ENCODE results near the gene ADD3.
A peak's percentile ranks its signal among the peaks of the same experiment; 100 is the strongest.
"Not testable (repeated sequence)": the region's sequence is repeated elsewhere in the genome, so short reads cannot be mapped to it uniquely, and the experiment has no call there.

The ADD3 gene

GRCh38 chr10:110109511-110109910 lies 101.7 kb downstream of the ADD3 start:
- ATAC-seq (ENCODE audit: low read depth) = no peak
- TF ChIP-seq CTCF (IDR thresholded peaks at IDR 0.05; ENCODE audit: poor library complexity, severe bottlenecking) = no peak
- no peaks in the 10 kb centered on the region for H3K4me1 ChIP-seq (ENCODE audit: insufficient read depth, poor library complexity, severe bottlenecking)
- no peaks in the 10 kb centered on the region for H3K36me3 ChIP-seq (ENCODE audit: low read depth)
- H3K9me3 ChIP-seq (ENCODE audit: severe bottlenecking) = no peaks in the 10 kb centered on the region
- H3K27ac ChIP-seq (ENCODE audit: poor library complexity, severe bottlenecking) = no peak overlapping the region
- no peak for DNase-seq (ENCODE audit: low spot score)
- H3K4me3 ChIP-seq (ENCODE audit: severe bottlenecking) = no peak overlapping the region
- no peaks in the 10 kb centered on the region for H3K27me3 ChIP-seq (ENCODE audit: insufficient read depth, poor library complexity, severe bottlenecking)

- no peaks in the 10 kb centered on the region for H3K36me3 ChIP-seq (ENCODE audit: low read depth)
- H3K4me1 ChIP-seq (ENCODE audit: insufficient read depth, poor library complexity, severe bottlenecking) = no peaks in the 10 kb centered on the region
- ATAC-seq (ENCODE audit: low read depth) (no peak), DNase-seq (ENCODE audit: low spot score) (no peak)
- H3K27ac ChIP-seq (ENCODE audit: poor library complexity, severe bottlenecking) = no peak overlapping the region
- H3K9me3 ChIP-seq (ENCODE audit: severe bottlenecking) = no peaks in the 10 kb centered on the region
- no peak overlapping the region for H3K4me3 ChIP-seq (ENCODE audit: severe bottlenecking)
- no peaks in the 10 kb centered on the region for H3K27me3 ChIP-seq (ENCODE audit: insufficient read depth, poor library complexity, severe bottlenecking)
- no peak for TF ChIP-seq CTCF (IDR thresholded peaks at IDR 0.05; ENCODE audit: poor library complexity, severe bottlenecking)
Measured at GRCh38 chr10:110110338-110110737, 102.6 kb downstream of the ADD3 start.

GRCh38 chr10:110113670-110114337 lies 106.0 kb downstream of the ADD3 start:
- TF ChIP-seq CTCF (IDR thresholded peaks at IDR 0.05; ENCODE audit: poor library complexity, severe bottlenecking) = no peak
- DNase-seq (ENCODE audit: low spot score) = no peak

DNA sequence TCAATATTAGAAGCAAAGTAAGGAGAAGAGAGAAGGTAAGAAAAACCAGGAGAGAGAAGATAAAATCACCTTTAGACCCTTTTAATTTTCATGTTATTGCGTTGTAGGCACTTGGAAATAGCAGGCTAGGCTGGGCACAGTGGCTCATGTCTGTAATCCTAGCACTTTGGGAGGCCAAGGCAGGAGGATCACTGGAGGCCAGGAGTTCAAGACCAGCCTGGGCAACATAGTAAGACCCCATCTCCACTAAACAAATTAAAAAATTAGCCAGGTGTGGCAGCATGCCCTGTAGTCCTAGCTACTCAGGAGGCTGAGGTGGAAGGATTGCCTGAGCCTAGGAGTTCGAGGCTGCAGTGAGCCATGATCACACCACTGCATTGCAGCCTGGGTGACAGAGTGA lies 106.9 kb downstream of the ADD3 start:
- DNase-seq (ENCODE audit: low spot score); ATAC-seq (ENCODE audit: low read depth); H3K36me3 ChIP-seq (ENCODE audit: low read depth); H3K27ac ChIP-seq (ENCODE audit: poor library complexity, severe bottlenecking); H3K9me3 ChIP-seq (ENCODE audit: severe bottlenecking); H3K27me3 ChIP-seq (ENCODE audit: insufficient read depth, poor library complexity, severe bottlenecking); H3K4me1 ChIP-seq (ENCODE audit: insufficient read depth, poor library complexity, severe bottlenecking); H3K4me3 ChIP-seq (ENCODE audit: severe bottlenecking): not testable (repeated sequence)

More at GRCh38 chr10:110113670-110114337, 106.0 kb downstream of the ADD3 start:
- no peak overlapping the region for H3K4me3 ChIP-seq (ENCODE audit: severe bottlenecking)
- H3K4me1 ChIP-seq (ENCODE audit: insufficient read depth, poor library complexity, severe bottlenecking) = no peaks in the 10 kb centered on the region
- no peaks in the 10 kb centered on the region for H3K27me3 ChIP-seq (ENCODE audit: insufficient read depth, poor library complexity, severe bottlenecking)
- H3K27ac ChIP-seq (ENCODE audit: poor library complexity, severe bottlenecking) = no peak overlapping the region
- H3K9me3 ChIP-seq (ENCODE audit: severe bottlenecking) = no peaks in the 10 kb centered on the region
- no peaks in the 10 kb centered on the region for H3K36me3 ChIP-seq (ENCODE audit: low read depth)
- ATAC-seq (ENCODE audit: low read depth) = no peak

DNA sequence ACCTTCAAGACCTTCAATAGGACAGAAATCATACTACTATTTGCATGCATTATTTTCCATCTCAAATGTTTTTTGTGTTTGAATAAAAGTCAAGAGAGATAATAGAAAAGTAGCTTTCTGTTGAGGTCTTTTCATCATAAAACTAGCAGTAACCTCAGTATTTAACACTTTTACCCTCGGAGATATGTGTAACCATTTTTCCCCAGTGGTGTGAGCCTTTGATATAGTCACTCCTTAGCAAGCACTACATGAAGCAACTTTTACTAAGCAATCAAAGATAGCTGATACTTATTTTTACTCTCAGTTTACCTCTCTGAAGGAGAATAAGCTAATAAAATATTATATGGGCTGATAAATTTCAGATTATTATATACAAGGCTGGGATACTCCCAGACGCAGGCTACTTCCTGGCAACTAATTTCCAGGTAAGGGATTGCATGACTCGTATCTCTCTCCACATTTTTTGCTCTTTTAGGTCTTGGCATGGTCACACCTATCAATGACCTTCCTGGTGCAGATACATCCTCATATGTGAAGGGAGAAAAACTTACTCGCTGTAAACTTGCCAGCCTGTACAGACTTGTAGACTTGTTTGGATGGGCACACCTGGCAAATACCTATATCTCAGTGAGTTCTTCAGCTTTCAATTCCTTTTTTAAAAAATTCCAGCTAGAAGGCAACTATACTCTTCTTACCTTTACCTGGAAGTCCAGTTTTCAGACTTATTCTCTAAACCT lies 108.2 kb downstream of the ADD3 start:
- Histone ChIP-seq H3K27ac (ENCODE audit: poor library complexity, severe bottlenecking) (no peak overlapping the region), H3K27me3 (ENCODE audit: insufficient read depth, poor library complexity, severe bottlenecking) (no peaks in the 10 kb centered on the region), H3K9me3 (ENCODE audit: severe bottlenecking) (no peaks in the 10 kb centered on the region), H3K4me3 (ENCODE audit: severe bottlenecking) (no peak overlapping the region), H3K36me3 (ENCODE audit: low read depth) (no peaks in the 10 kb centered on the region), H3K4me1 (ENCODE audit: insufficient read depth, poor library complexity, severe bottlenecking) (no peaks in the 10 kb centered on the region)
- ATAC-seq (ENCODE audit: low read depth) (peak; percentile 41; the same call in 1 of the 3 replicates), DNase-seq (ENCODE audit: low spot score) (no peak)
- TF ChIP-seq CTCF (IDR thresholded peaks at IDR 0.05; ENCODE audit: poor library complexity, severe bottlenecking) = no peak

All from RWPE2 (cell line).